GM18519 (cell line): Measurements from ENCODE around the gene NETO2.

Source experiments
- ATAC-seq: cut with Tn5 transposase; IDR thresholded peaks from one replicate; pipeline ENCODE4 v1.9.1; 2021; ENCODE audit warnings: mild to moderate bottlenecking, moderate library complexity; ENCODE audit not compliant: unreplicated experiment, low FRiP score

Gene NETO2

DNA sequence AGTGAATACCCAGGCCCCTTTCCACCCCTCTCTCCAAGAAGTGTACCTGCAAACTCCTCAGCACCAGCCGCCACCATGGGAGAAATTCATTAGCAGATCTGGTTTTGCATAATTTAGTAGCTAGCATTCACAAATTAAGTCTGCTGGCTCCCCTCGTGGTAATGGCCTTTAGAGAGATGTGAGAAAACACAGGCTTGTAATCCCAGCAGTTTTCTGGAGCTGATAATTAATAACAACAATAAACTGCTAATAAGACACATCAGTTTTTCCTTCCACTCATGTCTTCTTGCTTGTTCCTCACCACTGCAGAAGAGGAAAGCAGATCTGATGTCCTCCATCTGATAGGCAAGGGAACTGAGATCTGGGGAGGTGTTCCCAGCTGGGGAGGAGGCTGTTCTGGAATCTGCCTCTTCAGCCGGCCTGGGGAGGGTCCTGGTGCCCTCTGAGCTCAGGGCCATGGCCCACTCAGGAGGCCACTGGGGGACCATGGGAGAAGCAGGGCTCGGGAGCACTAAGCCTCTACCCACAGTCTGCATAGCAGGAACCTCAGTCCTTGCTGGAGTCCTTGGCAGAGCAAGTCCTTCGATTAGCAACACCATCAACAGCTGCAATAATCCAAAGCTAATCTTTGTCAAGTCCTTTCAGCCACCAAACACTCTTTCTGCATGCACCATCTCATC lies 96.1 kb downstream of the NETO2 start:
- ATAC-seq, result no peak

DNA sequence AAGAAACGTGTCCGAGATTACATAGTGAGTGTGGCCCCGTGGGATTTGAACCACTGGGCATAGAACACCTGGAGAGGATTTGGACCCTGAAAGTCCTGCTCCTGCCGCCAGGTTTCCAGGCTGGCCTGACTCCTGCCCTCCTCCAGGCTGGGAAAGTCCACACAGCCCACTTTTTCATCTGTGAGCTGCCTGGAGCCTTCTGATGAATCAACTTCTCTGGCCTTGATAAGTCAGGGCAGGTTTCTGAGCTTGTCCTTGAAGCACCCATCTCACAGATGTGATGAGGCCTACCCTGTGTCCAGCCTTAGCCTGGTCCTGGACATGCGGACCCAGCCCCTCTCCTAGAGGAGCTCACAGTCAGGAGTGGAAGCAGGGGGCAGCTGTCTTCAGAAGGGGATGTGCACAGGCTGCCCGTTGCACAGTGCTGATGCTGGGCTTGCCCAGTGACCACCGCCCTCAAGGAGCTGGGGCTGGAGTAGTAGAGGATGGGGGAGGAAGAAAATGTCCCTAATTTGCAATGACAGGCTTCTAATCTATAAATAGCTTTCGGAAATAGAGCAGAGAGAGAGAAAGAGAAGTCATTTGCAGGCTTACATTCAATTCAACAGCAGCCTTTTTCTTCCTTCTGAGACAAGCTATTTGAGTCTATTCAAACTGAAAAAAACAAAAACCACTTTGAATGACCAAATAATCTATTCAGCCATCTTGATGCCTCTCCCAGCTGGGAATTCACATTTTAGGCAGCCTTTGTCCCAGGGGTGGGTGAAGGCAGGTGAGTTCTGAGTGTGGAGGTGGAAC lies 96.8 kb downstream of the NETO2 start:
- ATAC-seq, result no peak

DNA sequence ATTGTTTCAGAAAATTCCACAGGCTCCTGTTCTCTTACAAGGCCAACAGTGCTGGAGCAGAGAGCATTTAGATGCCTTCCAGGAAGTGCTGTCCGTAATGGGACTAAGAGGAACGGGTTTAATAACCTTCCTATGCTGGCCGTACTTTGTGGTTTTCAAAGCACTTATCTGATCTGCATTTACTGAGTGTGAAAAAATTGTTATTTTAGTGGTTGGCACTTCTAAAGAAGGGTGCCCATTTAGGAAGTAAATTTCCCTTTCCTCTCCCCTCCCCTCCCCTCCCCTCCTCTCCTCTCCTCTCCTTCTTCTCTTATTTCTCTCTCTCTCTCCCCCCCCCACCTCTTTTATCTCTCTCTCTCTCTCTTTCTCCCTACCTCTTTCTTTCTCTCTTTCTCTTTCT lies 98.3 kb downstream of the NETO2 start:
- no peak for ATAC-seq

DNA sequence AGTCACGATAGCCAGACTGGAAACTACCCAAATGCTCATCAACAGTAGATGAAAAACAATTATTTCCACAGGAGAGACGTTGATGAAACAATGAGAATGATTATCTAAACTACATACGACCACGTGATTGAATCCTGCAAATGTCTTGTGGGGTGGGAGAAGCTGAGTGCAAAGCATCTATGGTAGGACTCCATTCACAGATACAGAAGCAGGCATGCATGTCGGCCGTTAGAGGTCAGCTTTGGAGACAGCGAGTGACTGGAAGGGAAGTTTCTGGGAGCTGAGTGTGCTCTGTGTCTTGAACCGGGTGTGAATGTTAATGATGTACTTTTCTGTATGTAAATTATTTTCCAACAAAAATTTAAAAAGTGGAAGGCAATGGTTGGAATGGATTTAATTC lies 98.7 kb downstream of the NETO2 start:
- ATAC-seq, result no peak

DNA sequence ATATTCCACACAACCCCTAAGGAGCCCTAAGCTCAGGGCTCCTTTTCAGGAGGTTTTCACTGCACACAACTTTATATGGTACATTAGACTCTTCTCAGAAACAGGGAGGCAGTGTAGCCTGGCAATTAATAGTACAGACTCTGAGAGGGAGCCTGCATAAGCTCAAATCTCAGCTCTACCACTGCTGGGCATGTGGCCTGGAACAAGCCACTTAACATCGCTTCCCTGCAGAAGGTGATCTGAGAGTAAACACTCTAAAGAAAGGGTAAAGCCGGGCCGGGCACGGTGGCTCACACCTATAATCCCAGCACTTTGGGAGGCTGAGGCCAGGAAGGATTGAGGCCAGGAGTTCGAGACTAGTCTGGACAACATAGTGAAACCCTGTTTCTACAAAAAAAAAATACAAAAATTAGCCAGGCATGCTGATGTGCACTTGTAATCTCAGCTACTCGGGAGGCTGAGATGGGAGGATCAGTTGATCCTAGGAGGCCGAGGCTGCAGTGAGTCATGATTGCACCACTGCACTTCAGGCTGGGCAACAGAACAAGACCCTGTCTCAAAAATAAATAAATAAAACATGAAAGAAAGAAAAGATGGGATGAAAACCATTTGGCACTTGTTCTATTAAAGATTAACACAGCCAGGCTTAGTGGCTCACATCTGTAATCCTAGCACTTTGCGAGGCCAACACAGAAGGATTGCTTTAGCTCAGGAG lies 99.6 kb downstream of the NETO2 start:
- ATAC-seq, result no peak

DNA sequence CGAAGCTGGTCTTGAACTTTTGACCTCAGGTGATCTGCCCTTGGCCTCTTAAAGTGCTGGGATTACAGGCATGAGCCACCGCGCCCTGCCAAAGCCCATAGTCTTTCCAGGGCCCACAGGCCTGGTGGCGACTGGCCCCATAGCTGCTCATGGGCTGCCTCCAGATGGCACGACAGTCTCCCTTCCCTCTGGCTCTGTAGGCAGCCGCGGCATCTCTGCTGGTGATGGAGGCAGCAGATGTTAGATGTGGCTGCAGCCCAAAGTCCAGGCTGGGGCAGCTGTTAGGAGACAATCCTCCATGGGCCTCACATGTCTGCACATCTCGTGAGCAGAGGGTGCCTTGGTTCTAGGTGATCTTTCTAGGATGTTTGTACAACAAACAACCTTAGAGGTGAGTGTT lies 100.5 kb downstream of the NETO2 start:
- ATAC-seq, result no peak

DNA sequence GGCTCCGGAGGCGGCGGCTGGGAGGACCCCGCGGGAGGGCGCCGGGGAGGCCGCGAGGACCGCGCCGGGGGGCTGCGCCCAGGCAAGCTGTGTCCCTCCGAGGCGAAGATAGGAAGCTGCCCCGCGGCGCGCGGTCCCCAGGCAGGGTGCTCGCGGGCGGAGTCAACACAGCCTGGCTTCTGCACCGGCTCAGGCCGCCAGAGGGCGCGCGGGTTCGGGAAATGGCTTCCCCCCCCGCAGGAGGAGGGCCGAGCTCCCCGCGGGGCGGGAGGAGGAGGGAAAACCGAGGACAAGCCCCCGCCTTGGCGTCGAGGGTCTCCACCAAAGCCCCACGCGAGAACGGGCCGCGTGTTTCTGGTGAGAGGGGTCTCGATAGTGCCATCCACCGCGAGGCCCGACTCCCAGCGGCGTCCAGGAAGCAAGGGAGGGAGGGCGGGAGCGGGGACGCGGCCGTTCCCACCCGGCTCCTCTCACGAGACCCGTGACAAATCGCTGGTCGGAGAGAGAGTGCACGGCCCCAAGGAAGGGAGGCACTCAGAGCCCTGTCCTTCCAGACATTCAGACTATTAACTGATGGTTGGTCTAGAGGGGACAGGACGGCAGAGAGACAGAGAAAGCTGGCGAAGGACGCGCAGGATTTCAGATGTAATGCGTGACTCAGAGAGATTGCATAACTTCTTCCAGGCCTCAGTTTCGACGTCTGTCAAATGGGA lies 105.8 kb downstream of the NETO2 start:
- peak; percentile 63 for ATAC-seq

DNA sequence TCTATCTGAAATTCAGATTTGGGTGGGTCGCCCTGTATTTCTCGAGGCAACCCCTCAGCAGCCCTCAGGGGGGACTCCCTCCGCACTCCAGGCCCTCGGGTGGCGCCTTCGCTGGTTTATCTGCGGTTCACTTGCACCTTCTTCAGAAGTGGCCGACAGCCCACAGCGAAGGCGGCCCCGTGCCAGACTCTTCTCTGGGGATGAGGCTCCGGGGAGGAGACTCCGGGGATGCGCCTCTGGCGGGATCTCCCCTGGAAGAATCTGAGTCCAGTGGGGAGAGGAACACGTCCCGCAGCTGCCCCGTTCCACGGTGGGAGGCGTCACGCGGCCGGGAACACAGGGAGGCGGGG lies 106.4 kb downstream of the NETO2 start:
- peak; percentile 22 for ATAC-seq

DNA sequence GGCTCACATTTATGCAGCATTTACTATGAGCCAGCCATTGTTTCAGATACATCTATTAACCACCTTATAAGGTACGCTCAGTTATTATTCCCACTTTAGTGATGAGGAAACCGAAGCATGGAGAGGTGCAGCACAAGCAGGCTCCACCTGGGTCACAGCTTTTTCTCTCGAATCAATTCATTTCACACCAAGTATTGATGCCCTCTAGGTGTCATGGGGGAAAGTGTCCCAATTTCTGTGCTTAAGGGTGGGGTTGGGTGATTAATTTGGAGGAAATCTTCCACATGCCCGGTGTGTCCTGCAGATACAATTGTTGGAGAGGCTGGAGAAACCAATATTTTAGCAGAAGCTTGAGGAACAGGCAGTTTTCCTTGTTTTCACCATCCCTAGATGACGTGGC lies 107.5 kb downstream of the NETO2 start:
- no peak for ATAC-seq

DNA sequence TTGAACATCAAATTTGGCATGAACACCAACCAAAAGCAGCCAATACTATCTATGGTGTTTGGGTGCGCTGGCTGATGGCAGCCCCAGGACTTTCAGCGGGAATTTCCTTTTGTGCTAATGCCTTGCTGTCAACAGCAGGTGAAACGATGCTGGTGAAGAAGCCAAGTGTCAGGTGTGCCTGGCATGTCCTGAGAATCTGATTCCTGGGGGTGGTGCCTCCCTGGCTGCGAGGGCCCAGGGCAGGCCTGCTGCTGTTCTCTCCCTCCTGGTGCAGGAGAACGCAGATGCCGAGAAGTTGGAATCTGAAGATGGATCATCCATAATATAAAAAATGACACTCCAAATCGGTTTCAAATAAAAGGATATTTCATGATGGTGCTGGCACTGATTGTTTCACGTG lies 108.3 kb downstream of the NETO2 start:
- no peak for ATAC-seq

DNA sequence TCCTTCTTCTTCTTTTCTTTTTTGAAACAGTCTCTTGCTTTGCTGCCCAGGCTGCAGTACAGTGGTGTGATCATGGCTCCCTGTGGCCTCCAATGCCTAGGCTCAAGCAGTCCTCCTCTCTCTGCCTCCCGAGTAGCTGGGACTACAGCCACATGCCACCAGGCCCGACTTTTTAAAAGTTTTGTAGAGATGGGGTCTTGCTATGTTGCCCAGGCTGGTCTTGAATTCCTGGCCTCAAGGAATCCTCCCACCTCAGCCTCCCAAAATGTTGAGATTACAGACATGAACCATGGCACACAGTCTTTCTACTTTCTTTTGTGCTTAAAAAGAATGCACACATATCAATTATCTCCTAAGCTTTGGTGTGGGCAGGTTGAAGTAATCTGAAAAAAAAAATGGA lies 109.3 kb downstream of the NETO2 start:
- ATAC-seq, result no peak

DNA sequence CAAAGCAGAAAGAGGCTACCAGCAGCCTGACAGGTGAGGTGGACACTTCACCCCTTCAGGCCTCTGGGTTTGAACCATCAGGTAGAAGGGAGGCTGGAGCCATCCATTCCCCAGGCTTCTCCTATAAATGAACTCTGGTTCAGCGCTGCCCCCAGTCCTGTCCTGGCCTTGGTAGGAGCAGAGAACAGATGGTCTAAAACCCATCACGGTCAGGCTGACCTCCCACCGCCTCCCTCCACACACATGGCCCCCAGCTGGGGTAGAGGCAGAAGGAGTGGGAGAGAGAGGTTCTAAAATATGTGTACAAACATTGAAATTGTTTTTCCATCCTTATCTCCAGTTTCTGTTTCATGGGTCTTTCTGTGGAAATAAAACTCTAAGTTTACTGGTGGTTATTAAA lies 110.6 kb downstream of the NETO2 start:
- no peak for ATAC-seq

DNA sequence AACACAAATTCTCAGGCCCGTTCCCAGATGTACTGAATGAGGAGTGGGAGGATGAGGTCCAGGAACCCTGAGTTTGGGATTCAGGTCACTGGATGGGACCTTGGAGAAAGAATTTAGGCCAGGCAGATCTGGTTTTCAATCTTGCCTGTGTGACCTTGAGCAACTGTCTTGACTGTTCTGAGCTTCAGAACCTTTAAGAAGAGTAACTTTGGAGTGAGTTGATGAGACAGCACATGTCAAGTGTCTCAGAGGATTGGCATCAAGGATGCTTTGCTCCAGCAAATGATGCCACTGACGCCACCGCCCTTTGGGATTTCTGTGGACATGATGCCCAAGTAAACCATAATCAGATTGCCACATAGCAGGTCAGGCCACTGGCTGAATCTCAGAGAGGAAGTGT lies 114.0 kb downstream of the NETO2 start:
- ATAC-seq, result no peak

DNA sequence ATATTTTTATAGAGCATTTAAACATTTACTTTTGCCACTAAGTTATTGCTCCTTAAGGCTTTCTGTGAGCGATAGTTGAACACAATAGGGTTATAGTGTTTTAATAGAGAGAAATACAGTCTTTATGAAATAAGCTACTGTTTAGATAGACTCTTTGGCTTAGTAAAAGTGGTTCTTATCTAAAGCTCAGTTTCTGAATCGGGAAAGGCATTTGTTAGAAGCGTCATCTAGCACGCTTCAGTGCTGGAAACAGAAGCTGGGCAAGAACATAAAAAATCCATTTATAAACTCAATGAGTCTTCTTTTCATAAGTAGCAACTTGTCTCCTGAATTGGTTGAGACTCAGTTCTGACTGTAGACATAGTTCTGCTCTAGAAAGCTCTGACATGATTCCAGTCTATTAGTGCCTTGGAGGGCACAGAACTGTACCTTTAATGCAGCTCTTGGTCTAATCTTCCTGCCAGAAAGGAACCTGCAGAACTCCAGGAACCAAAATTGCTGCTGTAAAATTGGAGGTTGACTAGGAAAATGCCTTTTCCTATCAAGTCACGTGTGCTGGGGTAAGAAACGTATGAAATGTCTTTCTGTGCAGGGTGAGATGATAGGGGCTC lies 114.9 kb downstream of the NETO2 start:
- no peak for ATAC-seq
